Lower lobe of right lung (tissue), 2 donors: ENCODE data around the gene TMPRSS3. TPM values are rescaled to one million over a fixed set of nuclear protein-coding genes. Genes with fewer than 3 reads are reported as not detected.

ENCODE experiments used
- ATAC-seq, 2 donors: fragments of 200-7000 bp; cut with Tn5 transposase; one replicate each; pipeline ENCODE4 v1.9.1; 2020 to 2022; ENCODE audit warnings: mild to moderate bottlenecking in 2 of 2, moderate library complexity in 2 of 2
- DNase-seq: peaks from one replicate; pipeline ENCODE4 v3.0.0-alpha.2; 2020
- H3K27ac ChIP-seq: fragments of 200-600 bp; one replicate; pipeline ENCODE4 v1.8.0; 2022
- H3K27me3 ChIP-seq: fragments of 200-600 bp; one replicate; pipeline ENCODE4 v1.8.0; 2022; ENCODE audit warnings: low read depth
- H3K36me3 ChIP-seq: fragments of 200-600 bp; one replicate; pipeline ENCODE4 v1.8.0; 2022; ENCODE audit warnings: mild to moderate bottlenecking
- H3K4me1 ChIP-seq: fragments of 200-600 bp; one replicate; pipeline ENCODE4 v1.8.0; 2022
- H3K4me3 ChIP-seq: fragments of 200-600 bp; one replicate; pipeline ENCODE4 v1.8.0; 2022; ENCODE audit warnings: mild to moderate bottlenecking
- H3K9me3 ChIP-seq: fragments of 200-600 bp; one replicate; pipeline ENCODE4 v1.8.0; 2022
- CTCF ChIP-seq: fragments of 200-600 bp; IDR thresholded peaks from one replicate; pipeline ENCODE4 v1.8.0; 2022; ENCODE audit warnings: antibody characterized with exemption, mild to moderate bottlenecking
- intact Hi-C: fragments of 100-400 bp; cut with DNase I; formaldehyde crosslinking; loops from one replicate; pipeline ENCODE4 v1.11.0; 2022
- total RNA-seq: library from RNA; stranded (reverse); fragmentation: NEBNext Ultra II Directional; extraction: Animal tissue kit (Norgen Biotek cat#: 25700); gene quantifications from one replicate; pipeline ENCODE4 v1.2.1, GENCODE V29; 2021
- donor health status: DM: no; HTN: yes; CAD: no; lungs with severe emphysema.

Gene TMPRSS3
- total RNA-seq, 1 donor from 2014 or later, result 3.8 TPM

- Histone ChIP-seq H3K36me3 (no peaks in the 10 kb centered on the region), H3K4me1 (no peaks in the 10 kb centered on the region), H3K27ac (no peak overlapping the region), H3K27me3 (peaks cover 16% of the 10 kb centered on the region), H3K9me3 (peaks cover 3% of the 10 kb centered on the region), H3K4me3 (no peak overlapping the region)
- DNase-seq (no peak), ATAC-seq (no peak)
- no peak for TF ChIP-seq CTCF
- intact Hi-C loops, result no loop called here
These were observed 31.5 kb downstream of the TMPRSS3 start for GRCh38 chr21:42364304-42364865.

- Histone ChIP-seq H3K27me3 (peaks cover 15% of the 10 kb centered on the region), H3K9me3 (peaks cover 3% of the 10 kb centered on the region), H3K27ac (no peak overlapping the region), H3K36me3 (no peaks in the 10 kb centered on the region), H3K4me3 (no peak overlapping the region), H3K4me1 (no peaks in the 10 kb centered on the region)
- ATAC-seq (no peak), DNase-seq (no peak)
- intact Hi-C loops, result no loop called here
- TF ChIP-seq CTCF, result no peak
These were observed 32.5 kb downstream of the TMPRSS3 start for GRCh38 chr21:42363312-42363711.

GRCh38 chr21:42362700-42363099 is 33.2 kb downstream of the TMPRSS3 start:
- TF ChIP-seq CTCF, result no peak
- no peak for ATAC-seq
- no peaks in the 10 kb centered on the region for H3K36me3 ChIP-seq
- peaks cover 12% of the 10 kb centered on the region for H3K27me3 ChIP-seq
- H3K4me1 ChIP-seq, result no peaks in the 10 kb centered on the region
- H3K4me3 ChIP-seq, result no peak overlapping the region
- no peak overlapping the region for H3K27ac ChIP-seq
- DNase-seq, result no peak
- peaks cover 3% of the 10 kb centered on the region for H3K9me3 ChIP-seq
- intact Hi-C loops, result no loop called here

GRCh38 chr21:42362198-42362597 is 33.7 kb downstream of the TMPRSS3 start:
- H3K4me3 ChIP-seq, result no peak overlapping the region
- no peaks in the 10 kb centered on the region for H3K36me3 ChIP-seq
- H3K27ac ChIP-seq, result no peak overlapping the region
- H3K4me1 ChIP-seq, result no peaks in the 10 kb centered on the region
- peaks cover 14% of the 10 kb centered on the region for H3K27me3 ChIP-seq
- peaks cover 3% of the 10 kb centered on the region for H3K9me3 ChIP-seq
- TF ChIP-seq CTCF, result no peak
- DNase-seq (no peak), ATAC-seq (no peak)
- intact Hi-C loops, result no loop called here

- Histone ChIP-seq H3K4me3 (no peak overlapping the region), H3K4me1 (no peaks in the 10 kb centered on the region), H3K27me3 (peaks cover 18% of the 10 kb centered on the region), H3K36me3 (no peaks in the 10 kb centered on the region), H3K27ac (no peak overlapping the region), H3K9me3 (peaks cover 3% of the 10 kb centered on the region)
- intact Hi-C loops, result no loop called here
- DNase-seq, result no peak
- TF ChIP-seq CTCF, result no peak
- no peak for ATAC-seq
These were observed 34.6 kb downstream of the TMPRSS3 start for GRCh38 chr21:42361286-42361685.
